ENCODE results near the gene SPATA33.
"Not testable (repeated sequence)": the region's sequence is repeated elsewhere in the genome, so short reads cannot be mapped to it uniquely, and the experiment has no call there.

- not testable (repeated sequence) for TF ChIP-seq POLR2A (IDR thresholded peaks at IDR 0.05; ENCODE audit: low read length); GATA1 (IDR thresholded peaks at IDR 0.05; ENCODE audit: low read depth, low read length)
Observed at GRCh38 chr16:89699629-89700099, 42.0 kb downstream of the SPATA33 start.
